GM12878 (cell line): Measurements from ENCODE around the gene PCDHGB2. TPM values are rescaled to one million over a fixed set of nuclear protein-coding genes. Genes with fewer than 3 reads are reported as not detected.

ENCODE experiments used
- ATAC-seq: fragments of 200-7000 bp; cut with Tn5 transposase; 3 replicates; pipeline ENCODE4 v1.9.1; 2020; ENCODE audit warnings: mild to moderate bottlenecking, moderate library complexity
- BruUV-seq: library from RNA; stranded (reverse); fragments of 400-500 nt; replicated peaks from 2 replicates; lab custom pipeline; 2021; lab: Mats Ljungman, UMichigan
- CTCF ChIA-PET: fragments of 300-600 bp; sonication (Branson Sonifier 250); formaldehyde crosslinking; extraction: SDS; loops from one replicate; lab custom pipeline; 2021; ENCODE audit warnings: inconsistent platforms; lab: Yijun Ruan, JAX
- POLR2A ChIA-PET: fragments of 350-600 bp; formaldehyde crosslinking; extraction: SDS; loops from one replicate; lab custom pipeline; 2021; ENCODE audit warnings: inconsistent platforms; lab: Charles Lee
- RAD21 ChIA-PET: fragments of 300-600 bp; sonication (Branson Sonifier 250); formaldehyde crosslinking; loops from one replicate; lab custom pipeline; 2023; ENCODE audit warnings: antibody characterized with exemption; ENCODE audit not compliant: unreplicated experiment; lab: Charles Lee
- SMC1A ChIA-PET: fragments of 300-600 bp; sonication (Branson Sonifier 250); formaldehyde crosslinking; loops from one replicate; lab custom pipeline; 2023; ENCODE audit not compliant: unreplicated experiment, uncharacterized antibody; lab: Charles Lee
- DNase-seq: peaks from one replicate; pipeline ENCODE4 v3.0.0-alpha.2; 2011; ENCODE audit warnings: low read depth, low spot score
- FAIRE-seq: peaks from 3 replicates; lab custom pipeline; 2011; peaks lifted over from hg19 to GRCh38; lab: Jason Lieb, UNC
- H2AFZ ChIP-seq: 2 replicates; pipeline ENCODE4 v1.6.0; 2011; ENCODE audit warnings: low read depth, low read length, control low read depth; ENCODE audit not compliant: control insufficient read depth
- H3K27ac ChIP-seq: 2 replicates; pipeline ENCODE4 v1.5.1; 2011; ENCODE audit warnings: control low read depth; ENCODE audit not compliant: control insufficient read depth, insufficient read depth
- H3K27me3 ChIP-seq, 2 experiments: replicated peaks in 1 of 2; 2 replicates each; pipeline versions ENCODE4 v1.6.0 to v1.6.1; 2011; ENCODE audit warnings: low read length in 1 of 2; ENCODE audit not compliant: control insufficient read depth in 2 of 2, insufficient read depth in 2 of 2
- H3K36me3 ChIP-seq, 2 experiments: 2 replicates each; pipeline ENCODE4 v1.5.1; 2011; ENCODE audit warnings: low read length in 1 of 2; ENCODE audit not compliant: control insufficient read depth in 2 of 2, insufficient read depth in 2 of 2
- H3K4me1 ChIP-seq: 2 replicates; pipeline ENCODE4 v1.6.1; 2011; ENCODE audit warnings: mild to moderate bottlenecking, low read length, moderate library complexity, mixed read lengths; ENCODE audit not compliant: control insufficient read depth, insufficient read depth
- H3K4me2 ChIP-seq: 2 replicates; pipeline ENCODE4 v1.6.0; 2011; ENCODE audit warnings: control low read depth; ENCODE audit not compliant: control insufficient read depth, insufficient read depth
- H3K4me3 ChIP-seq: fragments of 200-600 bp; sonication (generic); 2 replicates; pipeline ENCODE4 v1.5.1; 2016
- H3K79me2 ChIP-seq: 2 replicates; pipeline ENCODE4 v1.6.0; 2011; ENCODE audit warnings: low read length; ENCODE audit not compliant: control insufficient read depth, insufficient read depth
- H3K9ac ChIP-seq: 2 replicates; pipeline ENCODE4 v1.8.0; 2011; ENCODE audit warnings: low read length, control low read depth, mixed read lengths; ENCODE audit not compliant: control insufficient read depth, insufficient read depth
- H3K9me3 ChIP-seq: replicated peaks from 3 replicates; pipeline ENCODE4 v1.5.1; 2011; ENCODE audit warnings: mild to moderate bottlenecking, low read length; ENCODE audit not compliant: control insufficient read depth, insufficient read depth
- H4K20me1 ChIP-seq: 2 replicates; pipeline ENCODE4 v1.6.0; 2011; ENCODE audit not compliant: control insufficient read depth, insufficient read depth
- HDAC6 ChIP-seq: fragments of 200-600 bp; sonication (generic); IDR thresholded peaks from one replicate; pipeline ENCODE4 v1.8.0; 2017; ENCODE audit warnings: antibody characterized with exemption; ENCODE audit not compliant: unreplicated experiment
- KLF5 ChIP-seq: fragments of 450-650 bp; IDR thresholded peaks from 2 replicates; pipeline ENCODE4 v1.6.1; 2014; ENCODE audit warnings: mild to moderate bottlenecking; ENCODE audit not compliant: partially characterized antibody
- NBN ChIP-seq: fragments of 450-650 bp; IDR thresholded peaks from 2 replicates; pipeline ENCODE4 v1.6.1; 2016
- NRF1 ChIP-seq: conservative IDR thresholded peaks from 2 replicates; pipeline ENCODE4 v1.6.1; 2011; ENCODE audit warnings: mild to moderate bottlenecking, low read depth, low read length, improper control_type of control experiment
- POU2F2 ChIP-seq: IDR thresholded peaks from 3 replicates; pipeline ENCODE4 v1.6.1; 2011; ENCODE audit warnings: low read depth, mild to moderate bottlenecking, low read length, borderline replicate concordance
- RFX5 ChIP-seq: IDR thresholded peaks from 2 replicates; pipeline ENCODE4 v1.6.1; 2011; ENCODE audit warnings: low read depth, low read length, improper control_type of control experiment
- SRF ChIP-seq, 2 experiments: IDR thresholded peaks; 2 replicates each; pipeline ENCODE4 v1.6.1; 2011; ENCODE audit warnings: low read depth in 2 of 2, low read length in 2 of 2, mild to moderate bottlenecking in 1 of 2, moderate library complexity in 1 of 2
- YY1 ChIP-seq: IDR thresholded peaks from 2 replicates; pipeline ENCODE4 v1.6.1; 2011; ENCODE audit warnings: low read depth, mild to moderate bottlenecking, low read length
- ZBTB40 ChIP-seq: fragments of 450-650 bp; IDR thresholded peaks from 2 replicates; pipeline ENCODE4 v1.6.1; 2016; ENCODE audit warnings: mild to moderate bottlenecking, moderate library complexity, borderline replicate concordance
- ZZZ3 ChIP-seq: IDR thresholded peaks from 2 replicates; pipeline ENCODE4 v1.6.1; 2011; ENCODE audit warnings: low read depth; ENCODE audit not compliant: control insufficient read depth, insufficient read length
- WGBS: methylation state at CpG from one replicate; pipeline ENCODE4 v1.1.6; 2016; ENCODE audit warnings: low lambda C conversion rate; ENCODE audit not compliant: insufficient replicate concordance, insufficient coverage; ENCODE audit errors: missing lambda C conversion rate; 5-methylcytosine and 5-hydroxymethylcytosine counted together
- in situ Hi-C: fragments of 300-500 bp; cut with MboI; formaldehyde crosslinking; loops from 9 replicates; pipeline ENCODE4 v1.14.3; 2018; ENCODE audit warnings: mixed read lengths
- intact Hi-C: fragments of 100-400 bp; cut with micrococcal nuclease; formaldehyde crosslinking; loops from one replicate; pipeline ENCODE4 v1.14.2; 2022; ENCODE audit not compliant: unreplicated experiment
- polyA plus RNA-seq, 11 experiments: library from polyadenylated mRNA; depleted of rRNA in 4 of 11; unstranded in 6 of 11; stranded (reverse) in 5 of 11; fragments of >200 nt; fragmentation: Nextera tagmentation in 4 of 11; fragmentation: Illumina TruSeq in 1 of 11; extraction: Ambion mirVana in 4 of 11; extraction: Trizol in 1 of 11; gene quantifications; 1 replicate in 1 of 11; 2 replicates in 10 of 11; pipeline versions ENCODE4 v1.2.1 to v1.2.3, GENCODE V29; 2011 to 2016; ENCODE audit warnings: inconsistent platforms in 2 of 11, missing spikeins in 2 of 11, low read depth in 1 of 11
- total RNA-seq, 4 experiments: library from RNA; depleted of rRNA in 3 of 4; stranded (reverse); fragments of >200 nt in 3 of 4; fragmentation: Illumina TruSeq in 1 of 4; extraction: Trizol in 1 of 4; gene quantifications; 2 replicates each; pipeline versions ENCODE4 v1.2.1 to v1.2.3, GENCODE V29; 2013 to 2021
- TF ChIP-seq, protein P1 (sequence below): IDR thresholded peaks from 2 replicates; pipeline ENCODE4 v1.6.1; 2011; ENCODE audit warnings: mild to moderate bottlenecking, low read depth, low read length, moderate library complexity; ENCODE audit not compliant: insufficient replicate concordance
- TF ChIP-seq, protein P2 (sequence below): fragments of 450-650 bp; IDR thresholded peaks from 2 replicates; pipeline ENCODE4 v1.6.1; 2017; ENCODE audit warnings: mild to moderate bottlenecking
- TF ChIP-seq, protein P3 (sequence below): IDR thresholded peaks from 2 replicates; pipeline ENCODE4 v1.6.1; 2012; ENCODE audit warnings: mild to moderate bottlenecking, low read depth, low read length

The PCDHGB2 gene
- total and polyA plus RNA-seq, 10 of the 15 experiments (the other 5 are each of a cell fraction or from before 2014, with no cell fraction given): 0.06 to 0.38 (median 0.19) TPM; not detected in 2

GRCh38 chr5:141383345-141383744, 23.6 kb downstream of the PCDHGB2 start:
- ChIA-PET SMC1A (no interaction called here), RAD21 (no interaction called here), CTCF (interaction anchor here (0.8 to 1.5 kb wide), 2 partner anchors 8 to 175 kb away, joined by 3 read pairs; no protein-coding TSS in a partner anchor), POLR2A (no interaction called here)
- H2AFZ ChIP-seq: no peak overlapping the region
- no peaks in the 10 kb centered on the region for H4K20me1 ChIP-seq
- no peak overlapping the region for H3K9ac ChIP-seq
- peaks cover 2% of the 10 kb centered on the region; the same call in 1 of the 3 replicates for H3K9me3 ChIP-seq
- no peak for ATAC-seq
- BruUV-seq: no TSS peak
- no peak for FAIRE-seq
- in situ Hi-C loops (no loop called here), intact Hi-C loops (no loop called here)
- no peak overlapping the region for H3K4me2 ChIP-seq
- WGBS: 27% methylated on average over 21 of the region's 21 CpGs
- H3K79me2 ChIP-seq: no peaks in the 10 kb centered on the region
- H3K36me3 ChIP-seq: no peaks in the 10 kb centered on the region
- H3K4me1 ChIP-seq: no peaks in the 10 kb centered on the region
- H3K27me3 ChIP-seq: no peaks in the 10 kb centered on the region
- DNase-seq: no peak
- no peak overlapping the region for H3K4me3 ChIP-seq
- H3K27ac ChIP-seq: no peak overlapping the region
- TF ChIP-seq POU2F2 (no peak), SRF (IDR thresholded peaks at IDR 0.05; ENCODE audit: low read depth in 2 of 2, low read length in 2 of 2) (no peak), NRF1 (no peak), YY1 (no peak), HDAC6 (no peak), KLF5 (no peak), ZBTB40 (no peak), NBN (no peak), RFX5 (no peak), ZZZ3 (no peak)
- TF ChIP-seq, protein P1, sequence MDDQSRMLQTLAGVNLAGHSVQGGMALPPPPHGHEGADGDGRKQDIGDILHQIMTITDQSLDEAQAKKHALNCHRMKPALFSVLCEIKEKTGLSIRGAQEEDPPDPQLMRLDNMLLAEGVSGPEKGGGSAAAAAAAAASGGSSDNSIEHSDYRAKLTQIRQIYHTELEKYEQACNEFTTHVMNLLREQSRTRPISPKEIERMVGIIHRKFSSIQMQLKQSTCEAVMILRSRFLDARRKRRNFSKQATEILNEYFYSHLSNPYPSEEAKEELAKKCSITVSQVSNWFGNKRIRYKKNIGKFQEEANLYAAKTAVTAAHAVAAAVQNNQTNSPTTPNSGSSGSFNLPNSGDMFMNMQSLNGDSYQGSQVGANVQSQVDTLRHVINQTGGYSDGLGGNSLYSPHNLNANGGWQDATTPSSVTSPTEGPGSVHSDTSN: no peak
- TF ChIP-seq, protein P2, sequence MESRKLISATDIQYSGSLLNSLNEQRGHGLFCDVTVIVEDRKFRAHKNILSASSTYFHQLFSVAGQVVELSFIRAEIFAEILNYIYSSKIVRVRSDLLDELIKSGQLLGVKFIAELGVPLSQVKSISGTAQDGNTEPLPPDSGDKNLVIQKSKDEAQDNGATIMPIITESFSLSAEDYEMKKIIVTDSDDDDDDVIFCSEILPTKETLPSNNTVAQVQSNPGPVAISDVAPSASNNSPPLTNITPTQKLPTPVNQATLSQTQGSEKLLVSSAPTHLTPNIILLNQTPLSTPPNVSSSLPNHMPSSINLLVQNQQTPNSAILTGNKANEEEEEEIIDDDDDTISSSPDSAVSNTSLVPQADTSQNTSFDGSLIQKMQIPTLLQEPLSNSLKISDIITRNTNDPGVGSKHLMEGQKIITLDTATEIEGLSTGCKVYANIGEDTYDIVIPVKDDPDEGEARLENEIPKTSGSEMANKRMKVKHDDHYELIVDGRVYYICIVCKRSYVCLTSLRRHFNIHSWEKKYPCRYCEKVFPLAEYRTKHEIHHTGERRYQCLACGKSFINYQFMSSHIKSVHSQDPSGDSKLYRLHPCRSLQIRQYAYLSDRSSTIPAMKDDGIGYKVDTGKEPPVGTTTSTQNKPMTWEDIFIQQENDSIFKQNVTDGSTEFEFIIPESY: no peak
- TF ChIP-seq, protein P3, sequence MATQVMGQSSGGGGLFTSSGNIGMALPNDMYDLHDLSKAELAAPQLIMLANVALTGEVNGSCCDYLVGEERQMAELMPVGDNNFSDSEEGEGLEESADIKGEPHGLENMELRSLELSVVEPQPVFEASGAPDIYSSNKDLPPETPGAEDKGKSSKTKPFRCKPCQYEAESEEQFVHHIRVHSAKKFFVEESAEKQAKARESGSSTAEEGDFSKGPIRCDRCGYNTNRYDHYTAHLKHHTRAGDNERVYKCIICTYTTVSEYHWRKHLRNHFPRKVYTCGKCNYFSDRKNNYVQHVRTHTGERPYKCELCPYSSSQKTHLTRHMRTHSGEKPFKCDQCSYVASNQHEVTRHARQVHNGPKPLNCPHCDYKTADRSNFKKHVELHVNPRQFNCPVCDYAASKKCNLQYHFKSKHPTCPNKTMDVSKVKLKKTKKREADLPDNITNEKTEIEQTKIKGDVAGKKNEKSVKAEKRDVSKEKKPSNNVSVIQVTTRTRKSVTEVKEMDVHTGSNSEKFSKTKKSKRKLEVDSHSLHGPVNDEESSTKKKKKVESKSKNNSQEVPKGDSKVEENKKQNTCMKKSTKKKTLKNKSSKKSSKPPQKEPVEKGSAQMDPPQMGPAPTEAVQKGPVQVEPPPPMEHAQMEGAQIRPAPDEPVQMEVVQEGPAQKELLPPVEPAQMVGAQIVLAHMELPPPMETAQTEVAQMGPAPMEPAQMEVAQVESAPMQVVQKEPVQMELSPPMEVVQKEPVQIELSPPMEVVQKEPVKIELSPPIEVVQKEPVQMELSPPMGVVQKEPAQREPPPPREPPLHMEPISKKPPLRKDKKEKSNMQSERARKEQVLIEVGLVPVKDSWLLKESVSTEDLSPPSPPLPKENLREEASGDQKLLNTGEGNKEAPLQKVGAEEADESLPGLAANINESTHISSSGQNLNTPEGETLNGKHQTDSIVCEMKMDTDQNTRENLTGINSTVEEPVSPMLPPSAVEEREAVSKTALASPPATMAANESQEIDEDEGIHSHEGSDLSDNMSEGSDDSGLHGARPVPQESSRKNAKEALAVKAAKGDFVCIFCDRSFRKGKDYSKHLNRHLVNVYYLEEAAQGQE: no peak
